ENCODE results near the gene SPATA13.
"Not testable (repeated sequence)": the region's sequence is repeated elsewhere in the genome, so short reads cannot be mapped to it uniquely, and the experiment has no call there.

SPATA13 gene

GRCh38 chr13:24286624-24287023 is 126.1 kb downstream of the SPATA13 start:
- DNase-seq: no peak

GRCh38 chr13:24287748-24288287 is 127.3 kb downstream of the SPATA13 start:
- no peak for DNase-seq

GRCh38 chr13:24288870-24289269 is 128.3 kb downstream of the SPATA13 start:
- DNase-seq: no peak

- no peak for DNase-seq
These were observed 129.9 kb downstream of the SPATA13 start for GRCh38 chr13:24290280-24290932.

- no peak for DNase-seq
These were observed 132.0 kb downstream of the SPATA13 start for GRCh38 chr13:24292481-24292880.

- DNase-seq: no peak
These were observed 133.2 kb downstream of the SPATA13 start for GRCh38 chr13:24293746-24294145.

GRCh38 chr13:24299488-24300114 is 139.1 kb downstream of the SPATA13 start:
- DNase-seq: no peak

GRCh38 chr13:24301434-24301833 is 140.9 kb downstream of the SPATA13 start:
- DNase-seq: no peak

GRCh38 chr13:24301911-24302310 is 141.4 kb downstream of the SPATA13 start:
- no peak for DNase-seq

GRCh38 chr13:24304620-24305019 is 144.1 kb downstream of the SPATA13 start:
- DNase-seq: no peak

- no peak for DNase-seq
These were observed 146.1 kb downstream of the SPATA13 start for GRCh38 chr13:24306632-24307031.

- no peak for DNase-seq
These were observed 146.9 kb downstream of the SPATA13 start for GRCh38 chr13:24307211-24308067.

- DNase-seq: no peak
These were observed 147.5 kb downstream of the SPATA13 start for GRCh38 chr13:24308068-24308445.

GRCh38 chr13:24308488-24309020 is 148.0 kb downstream of the SPATA13 start:
- no peak for DNase-seq

- DNase-seq: not testable (repeated sequence)
These were observed 148.8 kb downstream of the SPATA13 start, which contains the start of gene C1QTNF9 for GRCh38 chr13:24309300-24309699. TSS of gene C1QTNF9 (plus strand) at chr13:24309580. CDS start at chr13:24316004, 6,424 bp downstream.

- no peak for DNase-seq
These were observed 152.9 kb downstream of the SPATA13 start for GRCh38 chr13:24313439-24313838.

GRCh38 chr13:24317835-24318234 is 157.3 kb downstream of the SPATA13 start:
- not testable (repeated sequence) for DNase-seq

GRCh38 chr13:24318878-24319277 is 158.4 kb downstream of the SPATA13 start:
- DNase-seq: not testable (repeated sequence)

- not testable (repeated sequence) for DNase-seq
These were observed 159.1 kb downstream of the SPATA13 start for GRCh38 chr13:24319641-24320040.

GRCh38 chr13:24321416-24321815 is 160.9 kb downstream of the SPATA13 start:
- not testable (repeated sequence) for DNase-seq

GRCh38 chr13:24322470-24322869 is 161.9 kb downstream of the SPATA13 start:
- not testable (repeated sequence) for DNase-seq

- DNase-seq: no peak
These were observed 162.7 kb downstream of the SPATA13 start for GRCh38 chr13:24323036-24323738.

- DNase-seq: no peak
These were observed 163.2 kb downstream of the SPATA13 start for GRCh38 chr13:24323739-24324075.

Measured in activated CD4-positive, alpha-beta T cell treated with anti-CD3 and anti-CD28 coated beads for 1 hour (primary cell).